HG03558 (cell line): ENCODE measurements around the gene LRCH1.

ENCODE experiments used
- ATAC-seq: cut with Tn5 transposase; IDR thresholded peaks from one replicate; pipeline ENCODE4 v1.9.1; 2021; ENCODE audit warnings: moderate number of reproducible peaks; ENCODE audit not compliant: unreplicated experiment; ENCODE audit errors: extremely low read depth

The LRCH1 gene

DNA sequence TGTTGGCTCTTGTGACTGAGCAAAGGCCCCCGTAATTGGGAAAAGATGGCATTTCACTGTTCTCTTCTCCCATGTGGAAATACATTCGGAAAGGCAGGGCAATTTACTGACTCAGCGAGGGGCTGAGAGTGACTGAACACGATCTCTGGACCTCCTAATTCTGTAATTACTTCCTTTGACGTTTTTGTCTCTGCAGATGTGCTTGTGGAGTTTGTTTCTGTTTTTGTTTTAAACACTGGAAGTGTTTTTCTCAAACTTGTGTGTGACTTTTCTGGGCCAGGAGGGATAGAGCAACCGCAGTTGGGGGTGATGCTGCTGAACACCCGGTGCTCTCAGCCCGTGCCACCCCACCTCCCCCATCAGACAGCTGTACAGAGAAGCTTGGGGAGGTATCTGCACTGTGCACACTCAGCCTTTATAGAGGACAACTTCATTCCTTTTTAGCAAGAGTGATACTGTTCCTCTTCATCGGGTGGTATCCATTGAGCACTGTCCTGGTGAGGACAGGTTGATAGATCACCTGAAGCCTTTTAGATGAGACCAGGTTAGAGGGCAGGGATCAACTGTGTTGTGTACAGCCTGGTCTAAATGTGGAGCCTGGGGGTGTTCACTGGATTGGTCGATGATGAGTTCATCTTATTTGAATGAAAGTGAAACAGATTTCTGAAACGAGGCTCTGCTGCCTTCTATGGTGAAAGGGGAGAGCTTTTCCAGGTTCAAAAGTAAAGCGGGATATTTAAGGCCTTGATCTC lies 126.6 kb downstream of the LRCH1 start:
- ATAC-seq, result peak; percentile 84

DNA sequence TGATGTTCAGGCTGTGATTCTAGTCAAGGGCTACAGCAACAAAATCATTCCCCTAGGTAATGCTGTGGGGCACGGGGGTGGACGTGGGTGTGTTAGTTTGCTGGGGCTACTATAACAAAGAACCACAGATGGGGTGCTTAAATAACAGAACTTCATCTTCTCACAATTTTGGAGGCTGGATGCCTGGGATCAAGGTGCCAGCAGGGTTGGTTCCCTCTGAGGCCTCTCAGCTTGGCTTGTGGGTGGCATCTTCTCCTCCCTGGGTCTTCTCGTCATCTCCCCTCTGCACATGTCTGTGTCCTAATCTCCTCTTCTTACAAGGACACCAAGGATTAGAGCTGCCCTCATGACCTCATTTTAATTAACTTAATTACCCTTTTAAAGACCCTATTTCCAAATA lies 129.0 kb downstream of the LRCH1 start:
- ATAC-seq, result no peak

DNA sequence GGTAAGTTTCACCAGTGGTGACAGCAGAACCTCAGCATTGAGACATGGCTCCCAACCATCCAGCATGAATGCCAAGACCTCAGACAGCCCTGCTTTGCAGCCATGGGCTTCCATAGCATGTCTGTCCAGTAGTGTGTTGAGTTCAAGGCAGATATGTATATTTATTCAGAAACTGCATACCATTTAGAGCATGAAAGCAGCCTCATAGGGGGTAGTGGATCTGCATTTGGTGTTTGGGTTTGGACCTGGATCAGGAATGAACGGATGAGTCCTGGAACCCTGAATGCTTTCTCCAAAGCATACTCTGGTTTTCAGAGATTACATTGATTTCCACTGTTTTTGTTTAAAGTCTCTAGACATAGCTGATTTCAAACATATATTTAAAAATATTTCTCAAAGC lies 129.7 kb downstream of the LRCH1 start:
- no peak for ATAC-seq

DNA sequence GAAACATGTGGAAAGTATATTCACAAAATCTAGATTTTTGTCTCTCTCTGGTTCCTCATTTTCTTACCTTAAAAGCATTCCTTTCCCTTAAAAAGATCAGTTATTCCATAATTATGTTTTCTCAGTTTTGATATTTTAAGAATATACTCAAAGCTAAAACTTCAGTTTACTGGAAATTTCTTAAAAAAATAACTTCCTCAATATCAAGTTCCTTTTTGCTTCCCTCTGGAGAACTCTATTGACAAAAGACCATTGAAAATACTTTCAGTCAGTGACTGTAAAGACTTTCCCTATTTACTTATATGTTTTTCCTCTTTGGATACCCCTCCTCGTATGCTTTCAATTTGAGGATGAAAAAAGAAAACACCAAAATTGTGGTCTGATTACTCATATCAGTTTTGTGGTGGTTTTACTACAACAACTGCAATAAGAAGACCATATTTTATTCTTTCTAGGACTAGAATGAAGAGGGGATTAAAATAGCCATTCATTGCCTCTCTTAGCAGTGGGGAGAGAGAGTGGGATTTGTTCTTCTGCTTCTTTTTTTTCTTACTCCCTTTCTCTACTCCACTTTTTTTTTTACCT lies 130.8 kb downstream of the LRCH1 start:
- no peak for ATAC-seq

DNA sequence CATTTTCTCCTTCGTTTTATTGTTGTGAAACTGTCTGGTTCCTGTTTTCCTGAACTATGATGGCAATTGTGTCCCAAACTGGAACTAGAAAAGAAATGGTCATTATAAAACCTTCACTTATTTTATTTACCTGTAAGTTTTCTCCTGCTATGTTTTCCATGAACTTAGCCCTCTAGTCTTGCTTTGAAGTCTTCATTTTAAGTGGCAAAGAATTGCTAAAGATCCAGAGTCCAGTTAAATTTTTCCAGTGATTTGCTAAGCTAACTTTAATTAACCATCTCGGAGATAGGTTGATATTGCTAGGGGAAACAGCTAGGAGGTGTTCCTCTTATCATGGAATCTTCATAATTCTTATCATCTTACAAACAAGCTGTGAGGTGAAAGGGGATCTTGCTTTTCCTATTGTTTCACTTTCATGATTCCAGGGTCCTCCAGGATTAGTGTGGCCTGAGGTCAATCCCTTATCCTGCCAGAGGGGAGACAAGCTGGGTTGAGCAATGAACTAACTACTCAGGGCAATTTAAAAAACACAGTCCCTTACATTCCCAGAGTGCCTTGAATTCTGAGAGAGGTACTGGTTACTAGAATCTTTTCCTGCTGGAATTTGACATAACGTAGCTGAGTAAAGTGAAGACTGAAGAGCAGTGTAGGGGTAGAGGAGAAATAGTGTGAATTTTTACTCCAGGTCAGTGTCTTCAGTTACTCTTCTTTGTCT lies 131.5 kb downstream of the LRCH1 start:
- ATAC-seq, result no peak

DNA sequence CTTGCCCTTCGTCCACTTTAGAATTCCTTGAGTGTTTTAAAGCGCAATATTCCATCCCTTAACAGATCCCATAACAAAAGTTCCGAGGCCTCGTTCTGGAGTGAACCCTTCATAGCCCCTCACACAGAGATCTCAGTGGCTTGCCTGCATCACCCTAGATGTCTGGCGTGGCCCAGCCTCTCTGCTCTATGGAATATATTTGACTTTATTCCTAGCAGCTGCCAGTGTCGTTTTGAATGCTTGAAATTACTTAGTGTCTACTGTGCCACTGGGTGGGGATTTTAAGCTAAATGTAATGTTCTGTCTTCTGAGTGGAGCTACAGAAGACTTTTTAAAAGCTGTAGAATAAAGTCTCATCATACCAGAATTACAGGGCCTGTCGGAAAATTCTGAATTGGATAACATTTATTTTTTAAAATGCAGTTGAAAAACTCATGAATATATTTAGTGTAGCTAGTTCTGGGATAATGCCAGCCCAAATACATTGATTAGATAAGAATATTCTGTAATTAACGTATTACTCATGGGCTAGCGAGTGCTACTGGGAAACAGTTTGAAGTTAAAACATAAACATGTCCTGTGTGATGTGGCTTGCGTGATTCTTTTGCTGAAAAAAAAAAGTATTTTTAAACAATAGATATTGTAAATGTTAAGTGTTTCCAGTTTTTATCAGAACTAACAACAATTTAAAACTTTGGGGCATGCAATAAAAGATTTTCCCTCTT lies 132.2 kb downstream of the LRCH1 start:
- no peak for ATAC-seq

DNA sequence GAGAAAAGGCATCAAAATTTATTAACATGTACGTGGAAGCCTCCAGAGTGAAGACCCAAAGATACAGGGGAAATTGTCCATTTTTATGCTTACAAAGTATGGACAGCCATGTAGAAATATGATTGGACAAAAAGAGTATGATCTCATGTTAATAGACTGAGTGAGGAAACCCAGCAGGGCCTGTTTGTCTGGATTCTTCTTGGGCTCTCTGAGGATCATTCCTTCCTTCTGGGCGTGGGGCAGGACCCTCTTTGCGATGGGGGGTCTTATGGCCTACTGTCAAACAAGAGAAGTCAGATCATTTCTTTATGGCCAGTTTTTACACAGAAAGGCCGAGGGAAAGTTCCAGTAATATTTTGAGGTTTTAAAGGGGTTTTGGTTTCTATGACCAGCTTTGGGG lies 133.2 kb downstream of the LRCH1 start:
- ATAC-seq, result no peak

DNA sequence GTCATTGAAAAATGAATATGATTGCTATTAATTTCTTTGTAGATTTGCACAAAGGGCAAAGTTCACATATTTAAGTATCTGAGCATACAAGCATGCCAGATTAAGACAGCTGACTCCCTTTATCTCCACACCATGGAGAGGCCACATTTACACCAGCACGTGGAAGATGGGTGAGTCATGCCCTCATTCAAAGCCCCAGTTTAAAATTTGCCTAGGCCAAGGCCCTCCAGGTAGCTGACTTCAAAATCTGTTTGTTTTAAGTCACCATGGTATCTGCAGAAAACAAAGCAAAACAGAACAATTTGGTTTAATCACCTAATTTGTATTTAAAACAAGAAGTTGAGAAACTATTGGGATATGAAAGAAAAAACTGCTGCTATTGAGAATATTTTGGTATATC lies 134.8 kb downstream of the LRCH1 start:
- no peak for ATAC-seq

DNA sequence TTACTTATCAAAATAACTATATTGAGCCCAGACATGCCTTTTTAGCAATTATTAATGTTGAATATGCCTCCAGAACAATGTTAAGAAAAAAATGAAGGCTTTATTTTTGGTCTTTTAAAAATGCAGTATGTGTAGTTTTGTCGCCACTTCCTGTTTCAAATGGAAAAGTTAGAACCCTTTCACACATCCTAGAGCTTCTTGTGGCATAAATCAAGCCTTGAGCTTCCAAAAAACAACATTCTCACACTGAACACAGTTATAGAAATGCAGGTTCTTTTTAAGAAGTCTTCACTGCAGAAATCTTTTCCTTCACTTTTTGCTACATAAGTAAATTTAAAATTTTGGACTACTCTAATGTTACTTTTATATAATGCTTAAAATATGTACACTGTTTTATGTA lies 135.3 kb downstream of the LRCH1 start:
- no peak for ATAC-seq

DNA sequence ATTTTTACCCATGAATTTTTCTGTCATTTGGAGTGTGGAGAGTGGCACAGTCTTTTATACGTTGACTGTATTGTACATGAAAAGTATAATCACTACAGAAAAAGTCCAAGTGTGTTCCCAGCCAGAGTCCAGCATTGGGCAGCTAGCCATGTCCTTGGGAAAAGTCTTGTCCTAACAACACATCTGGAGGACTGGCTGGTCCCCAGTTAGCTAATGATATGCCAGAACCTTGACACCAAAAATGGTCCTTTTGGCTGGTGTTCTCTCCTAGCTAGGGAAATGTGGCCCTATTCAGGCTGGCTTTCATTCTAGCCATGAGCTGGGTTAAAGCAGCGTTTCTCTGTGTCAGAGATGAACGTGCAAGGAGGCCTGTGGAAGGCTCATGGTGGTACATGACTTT lies 145.0 kb downstream of the LRCH1 start:
- ATAC-seq, result no peak

DNA sequence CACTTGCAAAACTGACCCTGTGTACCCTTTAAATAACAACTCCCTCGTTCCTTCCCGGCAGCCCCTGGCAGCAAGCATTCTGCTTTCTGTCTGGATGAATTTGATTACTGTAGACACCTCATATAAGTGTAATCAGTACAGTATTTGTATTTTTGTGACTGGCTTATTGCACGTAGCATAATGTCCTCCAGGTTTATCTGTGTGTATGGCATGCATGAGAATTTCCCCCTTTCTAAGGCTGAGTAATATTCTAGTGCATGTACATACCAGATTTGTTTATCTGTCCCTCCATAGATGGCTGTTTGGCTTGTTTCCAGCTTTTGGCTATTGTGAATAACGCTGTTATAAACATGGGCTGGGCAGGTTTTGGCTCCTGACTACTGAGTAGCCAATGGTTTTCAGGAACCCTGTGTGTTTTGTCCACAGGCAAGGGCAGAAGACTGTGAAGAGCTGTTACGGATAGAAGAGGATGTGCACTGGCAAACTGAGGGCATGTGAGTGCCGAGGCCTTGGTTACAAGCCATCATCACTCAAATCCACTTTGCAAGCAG lies 146.0 kb downstream of the LRCH1 start:
- no peak for ATAC-seq

DNA sequence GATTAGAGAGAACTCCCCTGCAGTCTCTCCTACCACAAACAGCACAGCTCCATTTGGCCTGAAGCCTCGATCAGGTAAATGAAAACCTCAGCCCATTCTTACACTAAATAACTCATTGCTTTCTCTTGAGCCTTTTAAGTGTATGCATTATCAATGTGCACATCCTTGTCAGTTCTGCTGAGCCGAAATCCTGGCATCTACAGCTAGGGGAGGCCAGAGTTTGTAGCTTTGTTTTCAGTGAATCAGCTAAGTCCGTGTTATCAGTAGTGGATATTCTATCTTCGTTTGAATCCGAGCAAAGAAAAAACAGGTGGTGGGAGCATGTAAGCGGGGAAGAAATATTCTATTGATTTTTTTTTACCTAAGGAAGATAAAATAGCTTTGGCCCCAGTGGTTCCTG lies 159.6 kb downstream of the LRCH1 start:
- ATAC-seq, result no peak

DNA sequence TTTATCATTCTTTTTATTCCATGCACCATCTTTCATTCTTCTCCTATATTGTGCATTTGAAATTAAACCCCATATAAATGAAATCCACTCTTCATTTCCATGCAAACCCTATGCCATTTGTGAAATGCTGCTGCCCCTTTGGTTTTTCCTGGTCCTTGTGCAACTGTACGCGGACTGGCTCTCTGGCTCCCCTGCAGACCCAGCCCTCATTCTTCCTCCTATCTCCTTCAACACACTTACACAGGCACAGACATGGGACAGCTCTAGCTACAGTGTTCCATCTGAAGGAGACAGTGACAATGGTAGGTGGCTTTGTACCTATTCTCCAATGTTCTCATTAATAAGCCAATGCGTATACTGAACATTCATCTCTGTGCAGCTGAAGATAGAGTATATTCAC lies 162.4 kb downstream of the LRCH1 start:
- ATAC-seq, result no peak

DNA sequence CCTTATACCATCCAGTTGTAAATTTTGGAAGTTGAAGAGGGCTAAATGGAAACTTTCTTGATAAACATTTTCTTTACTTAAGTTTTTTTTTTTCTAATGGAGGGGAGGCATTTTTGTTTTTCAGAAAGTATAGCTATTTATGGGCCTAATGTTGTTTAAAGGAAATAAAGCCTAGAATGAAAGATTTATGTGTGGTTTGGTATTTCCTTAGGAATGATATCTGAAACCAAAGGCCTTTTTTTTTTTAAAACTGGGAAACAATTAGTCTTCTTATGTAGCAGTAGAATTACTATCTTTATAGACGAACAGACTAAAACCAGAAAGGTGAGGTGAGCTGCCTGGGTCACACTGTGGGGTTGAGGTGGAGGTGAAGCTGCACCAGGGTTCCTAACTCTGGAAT lies 163.9 kb downstream of the LRCH1 start:
- no peak for ATAC-seq

DNA sequence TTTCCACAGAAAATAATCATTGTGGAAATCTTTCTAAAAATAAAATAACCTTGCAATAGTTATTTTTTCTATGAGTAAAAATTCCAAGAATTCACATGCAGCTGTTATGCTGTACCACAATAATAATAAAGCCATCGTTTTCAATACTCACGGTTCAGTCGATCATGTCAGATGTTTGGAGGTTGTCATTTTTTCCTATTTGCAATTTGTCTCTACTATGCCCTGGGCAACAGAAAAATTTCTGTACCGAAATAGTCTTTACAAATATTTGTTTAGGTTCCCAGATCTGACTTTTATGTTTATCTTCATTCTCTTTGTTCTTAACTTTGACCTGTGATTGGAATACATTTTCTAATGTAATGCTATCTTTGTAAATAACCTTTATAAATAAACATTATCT lies 164.3 kb downstream of the LRCH1 start:
- ATAC-seq, result no peak

DNA sequence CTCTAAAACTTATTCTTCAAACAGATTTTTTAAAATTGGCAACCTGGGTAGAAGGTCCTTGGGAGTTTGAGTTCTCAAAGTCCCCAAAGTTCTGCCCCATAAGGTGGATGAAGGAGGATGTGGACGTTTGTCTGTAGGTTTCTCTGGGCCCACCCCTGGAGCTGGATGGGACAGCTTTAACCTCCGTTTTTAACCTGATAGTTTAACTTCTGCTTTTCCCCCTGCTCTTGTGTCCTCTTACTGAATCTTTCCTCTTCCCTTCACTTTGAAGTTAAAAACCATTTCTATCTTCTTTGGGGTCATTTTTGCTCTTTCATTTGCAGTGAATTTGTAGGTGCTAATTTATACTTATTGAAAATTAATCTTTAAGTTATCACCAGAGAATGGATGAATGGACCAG lies 164.9 kb downstream of the LRCH1 start:
- no peak for ATAC-seq

DNA sequence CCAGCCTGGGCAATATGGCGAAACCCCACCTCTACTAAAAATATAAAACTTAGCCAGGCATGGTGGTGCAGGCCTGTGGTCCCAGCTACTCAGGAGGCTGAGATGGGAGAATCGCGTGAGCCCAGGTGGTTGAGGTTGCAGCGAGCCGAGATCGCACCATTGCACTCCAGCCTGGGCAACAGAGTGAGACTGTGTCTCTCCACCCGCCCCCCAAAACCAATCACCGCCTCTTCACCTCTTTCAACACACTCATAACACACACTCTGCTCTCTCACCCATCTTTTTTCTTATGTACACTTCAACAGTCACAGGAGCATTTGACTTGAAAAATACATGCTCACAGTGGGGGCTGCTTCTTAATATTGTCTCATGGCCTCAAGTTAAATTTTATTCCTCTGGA lies 167.2 kb downstream of the LRCH1 start:
- no peak for ATAC-seq

DNA sequence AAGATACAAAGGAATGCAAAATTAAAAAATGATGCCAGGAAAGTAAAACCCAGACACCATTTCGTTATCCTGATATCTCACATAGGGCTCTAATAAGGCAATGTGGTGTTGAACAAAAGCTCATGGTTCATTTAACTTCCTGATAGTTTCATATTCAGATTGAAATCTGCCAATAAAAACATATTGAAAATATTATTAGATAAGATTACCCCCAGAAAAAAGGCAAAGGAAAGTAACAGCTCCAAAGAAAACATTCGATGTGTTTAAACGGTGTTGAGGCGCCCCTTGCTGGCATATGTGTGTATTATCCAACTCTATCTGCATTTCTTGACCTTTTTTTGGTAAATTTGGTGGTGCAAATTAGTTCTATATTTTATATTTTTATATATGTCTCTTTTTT lies 168.1 kb downstream of the LRCH1 start:
- ATAC-seq, result no peak

DNA sequence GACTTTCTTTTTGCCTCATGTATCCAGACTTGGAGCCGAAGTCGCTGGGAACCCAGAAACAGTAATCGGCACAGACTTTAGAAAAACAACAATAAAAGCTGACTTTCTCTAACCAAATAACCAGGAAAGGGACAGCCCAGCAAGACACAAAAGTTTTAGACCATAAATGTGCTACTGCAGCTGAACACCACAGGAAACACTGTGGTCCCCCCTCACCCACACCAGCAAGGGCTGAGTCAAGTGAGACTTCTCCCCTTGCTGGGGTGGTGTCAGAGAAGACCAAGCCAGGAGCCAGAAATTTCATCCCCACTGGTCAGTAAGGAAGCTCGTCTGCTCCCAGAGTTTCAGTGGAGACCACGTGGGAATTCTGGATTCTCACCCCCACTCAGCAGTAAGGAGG lies 173.4 kb downstream of the LRCH1 start:
- no peak for ATAC-seq

DNA sequence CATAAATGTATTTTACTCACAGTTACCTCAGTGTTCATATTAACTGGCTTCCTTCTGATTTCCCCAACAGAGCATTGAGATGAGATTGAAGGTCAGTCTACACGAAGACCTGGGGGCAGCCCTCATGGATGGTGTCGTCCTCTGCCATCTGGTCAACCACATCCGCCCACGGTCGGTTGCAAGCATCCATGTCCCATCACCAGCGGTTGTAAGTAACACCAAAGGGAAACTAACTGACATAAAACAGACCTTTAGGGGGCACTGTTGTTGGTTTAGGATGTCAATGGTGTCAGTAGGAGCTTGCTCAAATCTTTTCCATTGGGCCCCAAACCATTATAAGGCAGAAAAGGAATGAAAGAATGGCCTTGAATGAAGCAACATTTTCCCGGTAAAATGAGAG lies 175.8 kb downstream of the LRCH1 start:
- no peak for ATAC-seq

DNA sequence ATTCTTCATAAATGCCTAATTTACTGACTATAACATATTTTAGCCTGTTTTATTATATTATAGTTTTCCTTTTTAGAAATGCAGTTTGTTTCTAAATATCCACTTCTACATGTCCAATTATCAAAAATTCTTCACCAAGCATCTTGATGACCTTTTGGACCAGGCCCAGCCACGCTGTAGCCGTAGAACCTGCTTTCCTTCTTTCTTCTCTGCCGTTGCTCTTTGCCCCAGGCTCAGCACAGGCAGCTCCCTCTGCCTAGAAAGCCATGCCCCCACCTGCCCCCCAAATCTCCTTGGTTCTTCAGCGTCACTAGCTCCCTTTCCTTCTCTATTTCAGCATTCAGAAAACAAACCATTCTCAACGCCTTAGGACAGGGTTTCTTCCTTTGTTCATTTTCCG lies 178.6 kb downstream of the LRCH1 start:
- no peak for ATAC-seq
